ENCODE measurements around the gene PLSCR2. TPM values are rescaled to one million over a fixed set of nuclear protein-coding genes. Genes with fewer than 3 reads are reported as not detected.

PLSCR2 gene
- total and polyA plus RNA-seq, 9 of the 15 experiments (the other 6 are each of a cell fraction or from before 2014, with no cell fraction given): 0.07 to 0.49 (median 0.25) TPM; not detected in 4

- TF ChIP-seq UBTF (IDR thresholded peaks at IDR 0.05; ENCODE audit: borderline replicate concordance in 1 of 2, low read depth in 2 of 2, low read length in 2 of 2) (no peak), CREBBP (IDR thresholded peaks at IDR 0.05; ENCODE audit: low read depth, low read length) (no peak), CEBPZ (IDR thresholded peaks at IDR 0.05; ENCODE audit: borderline replicate concordance, low read depth, low read length) (no peak), TCFL5 (CRISPR knock-in tag; conservative IDR thresholded peaks at IDR 0.05) (no peak), E2F5 (CRISPR knock-in tag; IDR thresholded peaks at IDR 0.05) (no peak), ZNF717 (CRISPR knock-in tag; IDR thresholded peaks at IDR 0.05) (no peak), DLX4 (CRISPR knock-in tag; IDR thresholded peaks at IDR 0.05) (no peak), PRMT5 (CRISPR knock-in tag; IDR thresholded peaks at IDR 0.05) (no peak), C11orf30 (IDR thresholded peaks at IDR 0.05; ENCODE audit: low read depth) (no peak), GABPA (tag; conservative IDR thresholded peaks at IDR 0.05; ENCODE audit: low read depth) (peak; percentile 70), PCBP1 (IDR thresholded peaks at IDR 0.05; ENCODE audit: low read depth, low read length, poor library complexity, severe bottlenecking) (no peak), PCBP2 (IDR thresholded peaks at IDR 0.05; ENCODE audit: low read depth, low read length, poor library complexity, severe bottlenecking) (no peak), NR0B1 (IDR thresholded peaks at IDR 0.05; ENCODE audit: partially characterized antibody) (no peak), NELFE (IDR thresholded peaks at IDR 0.05; ENCODE audit: insufficient read depth, insufficient read length) (no peak), GATAD2A (IDR thresholded peaks at IDR 0.05) (no peak), YY1 (IDR thresholded peaks at IDR 0.05; ENCODE audit: borderline replicate concordance in 1 of 3, control insufficient read depth in 1 of 3, extremely low read depth in 1 of 3, insufficient read depth in 3 of 3, insufficient read length in 1 of 3, insufficient replicate concordance in 2 of 3, low read depth in 1 of 3, low read length in 2 of 3) (no peak), NFE2 (IDR thresholded peaks at IDR 0.05; ENCODE audit: low read depth) (no peak), ATF4 (CRISPR knock-in tag; IDR thresholded peaks at IDR 0.05) (0 out of 2 replicates have a peak, but pooled peaks have one; percentile 25)
Measured at GRCh38 chr3:146496726-146497125, 27.4 kb upstream of the PLSCR2 start (continued).
